Ovary (tissue), 3 donors: Measurements from ENCODE around the gene B3GNT5.

ENCODE experiments used
- CTCF ChIP-seq, 3 donors: fragments of 450-650 bp in 2 of 3; fragments of 200-600 bp in 1 of 3; IDR thresholded peaks; one replicate each; pipeline versions ENCODE4 v1.5.1 to v1.8.0; 2016 to 2022; ENCODE audit warnings: antibody characterized with exemption in 3 of 3, mild to moderate bottlenecking in 1 of 3
- EP300 ChIP-seq: sonication (generic); formaldehyde crosslinking; IDR thresholded peaks from one replicate; pipeline ENCODE4 v1.6.1; 2017; ENCODE audit warnings: antibody characterized with exemption
- POLR2A ChIP-seq: fragments of 450-650 bp; IDR thresholded peaks from one replicate; pipeline ENCODE4 v1.6.1; 2017; ENCODE audit warnings: antibody characterized with exemption, mild to moderate bottlenecking, moderate library complexity
- donor health status: DM: no; HTN: no; CAD: no.

GRCh38 chr3:183265157-183265642 lies 12.1 kb downstream of the B3GNT5 start:
- no peak for TF ChIP-seq EP300
- TF ChIP-seq CTCF (IDR thresholded peaks at IDR 0.05), result no peak
- no peak for TF ChIP-seq POLR2A
